ENCODE measurements around the gene MKNK1. TPM values are rescaled to one million over a fixed set of nuclear protein-coding genes. Genes with fewer than 3 reads are reported as not detected.

Gene MKNK1
- total RNA-seq, 1 donor from 2014 or later: 28.0 TPM

DNA sequence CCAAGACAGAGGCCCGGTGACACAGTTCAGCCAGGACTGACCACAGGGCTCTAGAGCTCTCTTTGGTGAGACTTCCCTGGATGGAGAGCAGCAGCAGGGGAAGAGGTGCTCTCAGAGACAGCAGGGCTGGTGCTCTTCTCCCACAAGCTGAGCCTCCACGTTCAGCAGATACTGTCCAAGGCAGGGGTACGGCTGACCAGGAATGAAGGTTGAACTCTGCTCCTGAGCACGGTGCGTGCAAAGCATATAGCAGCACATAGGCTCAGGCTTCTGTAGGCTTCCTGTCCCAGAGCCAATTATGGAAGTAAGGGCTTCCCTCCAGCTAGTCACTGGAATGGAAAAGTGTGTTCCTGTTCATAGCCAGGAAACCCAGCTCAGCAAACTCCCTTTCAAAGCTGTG is 90.5 kb downstream of the MKNK1 start:
- H3K27ac Mint-ChIP-seq (ENCODE audit: unreplicated experiment): no peak overlapping the region
- no peaks in the 10 kb centered on the region for H3K4me1 Mint-ChIP-seq
- H3K27me3 Mint-ChIP-seq (ENCODE audit: low read depth): peaks cover 48% of the 10 kb centered on the region
- DNase-seq (ENCODE audit: low read depth, low spot score): no peak
- no peaks in the 10 kb centered on the region for H3K36me3 Mint-ChIP-seq (ENCODE audit: low read depth)
- TF ChIP-seq, protein P1, sequence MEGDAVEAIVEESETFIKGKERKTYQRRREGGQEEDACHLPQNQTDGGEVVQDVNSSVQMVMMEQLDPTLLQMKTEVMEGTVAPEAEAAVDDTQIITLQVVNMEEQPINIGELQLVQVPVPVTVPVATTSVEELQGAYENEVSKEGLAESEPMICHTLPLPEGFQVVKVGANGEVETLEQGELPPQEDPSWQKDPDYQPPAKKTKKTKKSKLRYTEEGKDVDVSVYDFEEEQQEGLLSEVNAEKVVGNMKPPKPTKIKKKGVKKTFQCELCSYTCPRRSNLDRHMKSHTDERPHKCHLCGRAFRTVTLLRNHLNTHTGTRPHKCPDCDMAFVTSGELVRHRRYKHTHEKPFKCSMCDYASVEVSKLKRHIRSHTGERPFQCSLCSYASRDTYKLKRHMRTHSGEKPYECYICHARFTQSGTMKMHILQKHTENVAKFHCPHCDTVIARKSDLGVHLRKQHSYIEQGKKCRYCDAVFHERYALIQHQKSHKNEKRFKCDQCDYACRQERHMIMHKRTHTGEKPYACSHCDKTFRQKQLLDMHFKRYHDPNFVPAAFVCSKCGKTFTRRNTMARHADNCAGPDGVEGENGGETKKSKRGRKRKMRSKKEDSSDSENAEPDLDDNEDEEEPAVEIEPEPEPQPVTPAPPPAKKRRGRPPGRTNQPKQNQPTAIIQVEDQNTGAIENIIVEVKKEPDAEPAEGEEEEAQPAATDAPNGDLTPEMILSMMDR (conservative IDR thresholded peaks at IDR 0.05): no peak
- no peaks in the 10 kb centered on the region for H3K9me3 Mint-ChIP-seq
- no peak overlapping the region for H3K4me3 Mint-ChIP-seq

DNA sequence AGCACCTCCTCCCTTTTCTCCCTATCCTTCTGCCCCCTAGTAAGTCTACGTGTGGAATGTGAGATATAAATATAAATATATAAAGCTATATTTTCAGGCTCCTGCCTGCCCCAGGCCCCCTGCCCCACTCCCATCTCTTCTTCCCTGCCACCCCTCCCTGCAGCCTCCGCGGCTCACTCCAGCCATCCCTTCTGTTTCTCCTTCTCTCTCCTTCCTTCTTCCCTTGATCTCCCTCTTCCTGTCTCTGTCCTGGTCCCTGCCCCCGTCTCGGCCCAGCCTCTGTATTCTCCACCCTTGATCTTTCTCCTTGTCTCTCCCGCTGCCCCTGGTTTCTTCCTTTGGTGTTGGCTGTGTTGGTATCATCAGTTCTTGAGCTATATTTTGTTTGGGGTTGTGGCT is 91.3 kb downstream of the MKNK1 start:
- no peaks in the 10 kb centered on the region for H3K36me3 Mint-ChIP-seq (ENCODE audit: low read depth)

DNA sequence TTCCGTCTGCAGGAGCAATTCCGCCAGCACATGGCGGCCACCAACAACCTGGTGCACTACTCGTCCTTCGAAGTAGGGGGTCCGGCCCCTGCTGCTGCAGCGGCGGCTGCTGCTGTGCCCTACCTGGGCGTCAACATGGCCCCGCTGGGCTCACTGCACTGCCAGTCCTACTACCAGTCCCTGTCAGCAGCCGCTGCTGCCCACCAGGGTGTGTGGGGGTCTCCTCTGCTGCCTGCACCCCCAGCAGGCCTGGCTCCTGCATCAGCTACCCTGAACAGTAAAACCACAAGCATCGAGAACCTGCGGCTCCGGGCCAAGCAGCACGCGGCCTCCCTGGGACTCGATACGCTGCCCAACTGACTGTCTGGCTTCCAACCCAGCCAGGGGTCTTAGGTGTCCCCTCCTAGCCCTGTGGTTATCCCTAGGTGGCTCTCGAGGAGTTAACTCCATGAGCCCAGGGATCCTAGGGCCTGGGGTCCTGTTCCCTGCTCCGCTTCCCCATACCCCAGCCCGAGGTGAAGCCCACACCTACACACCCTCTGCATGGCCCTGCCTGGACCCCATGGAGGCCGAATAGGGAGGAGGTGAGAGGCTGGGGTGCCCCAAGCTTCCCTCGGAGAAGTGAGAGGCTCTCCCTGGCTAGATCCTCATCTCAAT is 91.8 kb downstream of the MKNK1 start:
- H3K36me3 Mint-ChIP-seq (ENCODE audit: low read depth): no peaks in the 10 kb centered on the region
- H3K4me3 Mint-ChIP-seq: no peak overlapping the region
- no peak overlapping the region for H3K27ac Mint-ChIP-seq (ENCODE audit: unreplicated experiment)
- H3K27me3 Mint-ChIP-seq (ENCODE audit: low read depth): peaks cover 39% of the 10 kb centered on the region
- TF ChIP-seq, protein P1 (conservative IDR thresholded peaks at IDR 0.05): no peak
- DNase-seq (ENCODE audit: low read depth, low spot score): no peak
- peaks cover 2% of the 10 kb centered on the region for H3K4me1 Mint-ChIP-seq
- no peaks in the 10 kb centered on the region for H3K9me3 Mint-ChIP-seq

More for the DNA sequence above, 91.3 kb downstream of the MKNK1 start:
- Mint-ChIP-seq H3K9me3 (no peaks in the 10 kb centered on the region), H3K27me3 (ENCODE audit: low read depth) (peaks cover 44% of the 10 kb centered on the region), H3K27ac (ENCODE audit: unreplicated experiment) (no peak overlapping the region), H3K4me3 (no peak overlapping the region), H3K4me1 (no peaks in the 10 kb centered on the region)
- DNase-seq (ENCODE audit: low read depth, low spot score): no peak
- TF ChIP-seq, protein P1 (conservative IDR thresholded peaks at IDR 0.05): no peak

DNA sequence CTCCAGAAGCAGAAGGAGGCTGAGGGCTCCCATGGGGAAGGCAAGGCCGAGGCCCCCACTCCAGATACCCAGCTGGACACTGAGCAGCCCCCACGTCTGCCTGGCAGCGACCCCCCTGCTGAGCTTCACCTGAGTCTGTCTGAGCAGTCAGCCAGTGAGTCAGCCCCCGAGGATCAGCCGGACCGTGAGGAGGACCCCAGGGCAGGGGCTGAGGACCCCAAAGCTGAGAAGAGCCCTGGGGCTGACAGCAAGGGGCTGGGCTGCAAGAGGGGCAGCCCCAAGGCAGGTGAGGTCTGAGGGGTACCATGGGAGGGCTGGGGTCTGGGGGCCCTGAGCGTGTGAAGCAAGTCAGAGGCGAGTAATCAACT is 93.1 kb downstream of the MKNK1 start:
- Mint-ChIP-seq H3K27ac (ENCODE audit: unreplicated experiment) (no peak overlapping the region), H3K27me3 (ENCODE audit: low read depth) (peaks cover 26% of the 10 kb centered on the region)

DNA sequence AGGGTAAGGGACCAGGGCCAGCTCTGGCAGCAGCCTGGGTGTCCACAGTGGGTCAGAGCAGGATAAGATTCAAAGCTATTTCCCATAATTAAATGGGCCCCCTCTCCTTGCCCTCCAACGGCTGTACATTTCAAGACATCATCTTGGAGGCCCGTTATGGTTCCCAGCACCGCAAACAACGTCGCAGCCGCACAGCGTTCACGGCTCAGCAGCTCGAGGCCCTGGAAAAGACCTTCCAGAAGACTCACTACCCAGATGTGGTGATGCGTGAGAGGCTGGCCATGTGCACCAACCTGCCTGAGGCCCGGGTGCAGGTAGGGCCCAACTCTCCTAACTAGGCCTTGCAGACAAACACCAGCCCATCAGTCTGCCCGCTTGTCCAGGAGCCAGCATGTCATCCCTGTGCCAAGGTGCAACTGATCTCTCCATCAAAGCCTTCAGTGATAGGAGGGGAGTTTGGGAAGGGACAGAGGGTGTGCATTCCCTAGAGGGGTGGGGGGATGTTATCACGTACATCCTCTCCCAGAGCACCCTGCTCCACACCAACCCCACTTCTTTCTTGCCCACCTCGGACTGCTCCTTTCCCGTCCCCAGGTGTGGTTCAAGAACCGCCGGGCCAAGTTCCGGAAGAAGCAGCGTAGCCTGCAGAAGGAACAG is 93.6 kb downstream of the MKNK1 start:
- Mint-ChIP-seq H3K9me3 (no peaks in the 10 kb centered on the region), H3K36me3 (ENCODE audit: low read depth) (no peaks in the 10 kb centered on the region), H3K4me3 (no peak overlapping the region), H3K4me1 (peaks cover 7% of the 10 kb centered on the region), H3K27ac (ENCODE audit: unreplicated experiment) (no peak overlapping the region), H3K27me3 (ENCODE audit: low read depth) (peaks cover 22% of the 10 kb centered on the region)
- no peak for DNase-seq (ENCODE audit: low read depth, low spot score)
- TF ChIP-seq, protein P1 (conservative IDR thresholded peaks at IDR 0.05): no peak

More for the DNA sequence above, 93.1 kb downstream of the MKNK1 start:
- Mint-ChIP-seq H3K4me1 (peaks cover 7% of the 10 kb centered on the region), H3K36me3 (ENCODE audit: low read depth) (no peaks in the 10 kb centered on the region), H3K4me3 (no peak overlapping the region), H3K9me3 (no peaks in the 10 kb centered on the region)
- DNase-seq (ENCODE audit: low read depth, low spot score): no peak
- TF ChIP-seq, protein P1 (conservative IDR thresholded peaks at IDR 0.05): no peak

Measured in neural crest cell (in vitro differentiated cells).